K562 (cell line): ENCODE measurements around the gene PELI3. TPM values are rescaled to one million over a fixed set of nuclear protein-coding genes. Genes with fewer than 3 reads are reported as not detected.
"Not testable (repeated sequence)": the region's sequence is repeated elsewhere in the genome, so short reads cannot be mapped to it uniquely, and the experiment has no call there.

ENCODE experiments used
- MAFF ChIP-seq: IDR thresholded peaks from 2 replicates; pipeline ENCODE4 v1.6.1; 2012; ENCODE audit warnings: low read length, improper control_type of control experiment
- MAFK ChIP-seq: IDR thresholded peaks from 2 replicates; pipeline ENCODE4 v1.6.1; 2011; ENCODE audit warnings: low read length, improper control_type of control experiment
- POLR3A ChIP-seq: IDR thresholded peaks from 2 replicates; pipeline ENCODE4 v1.6.1; 2011; ENCODE audit warnings: borderline replicate concordance, mild to moderate bottlenecking, moderate library complexity; ENCODE audit not compliant: insufficient read length, insufficient read depth; ENCODE audit errors: extremely low read depth
- ZNF316 ChIP-seq: fragments of 450-650 bp; IDR thresholded peaks from 2 replicates; pipeline ENCODE4 v1.6.1; 2016
- polyA plus RNA-seq, 8 experiments: library from polyadenylated mRNA; depleted of rRNA in 4 of 8; stranded (reverse) in 5 of 8; unstranded in 3 of 8; fragments of >200 nt; fragmentation: Nextera tagmentation in 2 of 8; fragmentation: Illumina TruSeq in 1 of 8; extraction: Ambion mirVana in 2 of 8; extraction: Trizol in 1 of 8; gene quantifications; 2 replicates each; pipeline versions ENCODE4 v1.2.1 to v1.2.3, GENCODE V29; 2011 to 2014; ENCODE audit warnings: inconsistent platforms in 1 of 8, missing spikeins in 1 of 8
- total RNA-seq, 7 experiments: library from RNA; depleted of rRNA in 6 of 7; stranded (reverse); fragments of >200 nt in 6 of 7; fragmentation: Illumina TruSeq in 2 of 7; extraction: Trizol in 2 of 7; gene quantifications; 2 replicates each; pipeline versions ENCODE4 v1.2.1 to v1.2.3, GENCODE V29; 2011 to 2021; ENCODE audit warnings: low replicate concordance in 1 of 7
- TF ChIP-seq, protein P1 (sequence below), 2 experiments: IDR thresholded peaks in 1 of 2; conservative IDR thresholded peaks in 1 of 2; 2 replicates each; pipeline ENCODE4 v1.6.1; 2016; ENCODE audit warnings: low read depth in 2 of 2, mild to moderate bottlenecking in 1 of 2, missing compliant biosample characterization in 1 of 2, missing genetic modification characterization in 1 of 2, moderate library complexity in 1 of 2
- TF ChIP-seq, protein P2 (sequence below): IDR thresholded peaks from 2 replicates; pipeline ENCODE4 v1.6.1; 2014; ENCODE audit warnings: antibody characterized with exemption
- TF ChIP-seq, protein P3 (sequence below): fragments of 450-650 bp; IDR thresholded peaks from 2 replicates; pipeline ENCODE4 v1.6.1; 2016

Gene PELI3
- total and polyA plus RNA-seq, 9 of the 15 experiments (the other 6 are each of a cell fraction or from before 2014, with no cell fraction given), result 0.17 to 4.2 (median 1.9) TPM

DNA sequence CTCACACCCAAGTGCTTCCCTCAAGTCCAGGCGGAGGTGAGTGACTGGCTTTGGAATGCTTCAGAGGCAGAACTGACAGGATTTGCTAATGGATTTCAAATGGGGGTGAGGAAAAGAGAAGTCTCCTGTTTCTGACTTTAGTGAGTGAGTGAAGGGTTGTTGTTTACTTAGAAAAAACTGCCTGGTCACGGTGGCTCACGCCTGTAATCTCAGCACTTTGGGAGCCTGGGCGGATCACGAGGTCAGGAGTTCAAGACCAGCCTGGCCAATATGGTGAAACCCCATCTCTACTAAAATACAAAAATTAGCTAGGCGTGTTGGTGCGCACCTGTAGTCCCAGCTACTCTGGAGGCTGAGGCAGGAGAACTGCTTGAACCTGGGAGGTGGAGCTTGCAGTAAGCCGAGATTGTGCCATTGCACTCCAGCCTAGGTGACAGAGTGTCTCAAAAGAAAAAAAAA, 34.8 kb upstream of the PELI3 start (continued):
- TF ChIP-seq, protein P1, sequence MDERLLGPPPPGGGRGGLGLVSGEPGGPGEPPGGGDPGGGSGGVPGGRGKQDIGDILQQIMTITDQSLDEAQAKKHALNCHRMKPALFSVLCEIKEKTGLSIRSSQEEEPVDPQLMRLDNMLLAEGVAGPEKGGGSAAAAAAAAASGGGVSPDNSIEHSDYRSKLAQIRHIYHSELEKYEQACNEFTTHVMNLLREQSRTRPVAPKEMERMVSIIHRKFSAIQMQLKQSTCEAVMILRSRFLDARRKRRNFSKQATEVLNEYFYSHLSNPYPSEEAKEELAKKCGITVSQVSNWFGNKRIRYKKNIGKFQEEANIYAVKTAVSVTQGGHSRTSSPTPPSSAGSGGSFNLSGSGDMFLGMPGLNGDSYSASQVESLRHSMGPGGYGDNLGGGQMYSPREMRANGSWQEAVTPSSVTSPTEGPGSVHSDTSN (CRISPR knock-in tag; IDR thresholded peaks at IDR 0.05; ENCODE audit: low read depth), result not testable (repeated sequence)
- TF ChIP-seq, protein P1 (tag; conservative IDR thresholded peaks at IDR 0.05; ENCODE audit: low read depth), result 0 out of 2 replicates have a peak, but pooled peaks have one; percentile 17
- TF ChIP-seq POLR3A, result peak; percentile 72
- TF ChIP-seq ZNF316, result peak; percentile 89
- TF ChIP-seq MAFF, result peak; percentile 45; the same call in 1 of the 2 replicates
- TF ChIP-seq, protein P2, sequence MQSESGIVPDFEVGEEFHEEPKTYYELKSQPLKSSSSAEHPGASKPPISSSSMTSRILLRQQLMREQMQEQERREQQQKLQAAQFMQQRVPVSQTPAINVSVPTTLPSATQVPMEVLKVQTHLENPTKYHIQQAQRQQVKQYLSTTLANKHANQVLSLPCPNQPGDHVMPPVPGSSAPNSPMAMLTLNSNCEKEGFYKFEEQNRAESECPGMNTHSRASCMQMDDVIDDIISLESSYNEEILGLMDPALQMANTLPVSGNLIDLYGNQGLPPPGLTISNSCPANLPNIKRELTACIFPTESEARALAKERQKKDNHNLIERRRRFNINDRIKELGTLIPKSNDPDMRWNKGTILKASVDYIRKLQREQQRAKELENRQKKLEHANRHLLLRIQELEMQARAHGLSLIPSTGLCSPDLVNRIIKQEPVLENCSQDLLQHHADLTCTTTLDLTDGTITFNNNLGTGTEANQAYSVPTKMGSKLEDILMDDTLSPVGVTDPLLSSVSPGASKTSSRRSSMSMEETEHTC, result 0 out of 2 replicates have a peak, but pooled peaks have one; percentile 14
- TF ChIP-seq, protein P3, sequence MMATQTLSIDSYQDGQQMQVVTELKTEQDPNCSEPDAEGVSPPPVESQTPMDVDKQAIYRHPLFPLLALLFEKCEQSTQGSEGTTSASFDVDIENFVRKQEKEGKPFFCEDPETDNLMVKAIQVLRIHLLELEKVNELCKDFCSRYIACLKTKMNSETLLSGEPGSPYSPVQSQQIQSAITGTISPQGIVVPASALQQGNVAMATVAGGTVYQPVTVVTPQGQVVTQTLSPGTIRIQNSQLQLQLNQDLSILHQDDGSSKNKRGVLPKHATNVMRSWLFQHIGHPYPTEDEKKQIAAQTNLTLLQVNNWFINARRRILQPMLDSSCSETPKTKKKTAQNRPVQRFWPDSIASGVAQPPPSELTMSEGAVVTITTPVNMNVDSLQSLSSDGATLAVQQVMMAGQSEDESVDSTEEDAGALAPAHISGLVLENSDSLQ, result peak; percentile 37; the same call in 1 of the 2 replicates
- TF ChIP-seq MAFK, result peak; percentile 48; the same call in 1 of the 2 replicates
